HEK293 (cell line): ENCODE data around the gene PRAF2.

Experiments
- CTCF ChIA-PET: fragments of 350-600 bp; formaldehyde crosslinking; extraction: SDS; loops from one replicate; lab custom pipeline; 2021; ENCODE audit warnings: antibody characterized with exemption; lab: Yijun Ruan, JAX
- POLR2A ChIA-PET: fragments of 300-600 bp; formaldehyde crosslinking; extraction: SDS; loops from one replicate; lab custom pipeline; 2020; ENCODE audit warnings: antibody characterized with exemption, inconsistent platforms; lab: Yijun Ruan, JAX
- H3K27ac ChIP-seq: fragments of 200-500 bp; sonication (Bioruptor generic); 2 replicates; pipeline ENCODE4 v1.5.1; 2014; ENCODE audit warnings: low read depth, low read length, control low read depth, inconsistent platforms; ENCODE audit errors: extremely low read depth
- H3K36me3 ChIP-seq, 2 experiments: fragments of 200-500 bp in 1 of 2; sonication (Bioruptor generic) in 1 of 2; 1 replicate in 1 of 2; 2 replicates in 1 of 2; pipeline ENCODE4 v1.5.1; 2014 to 2017; ENCODE audit warnings: inconsistent platforms in 2 of 2, low read length in 2 of 2; ENCODE audit not compliant: control insufficient read depth in 2 of 2, insufficient read depth in 1 of 2
- H3K4me1 ChIP-seq: fragments of 200-500 bp; sonication (Bioruptor generic); 2 replicates; pipeline ENCODE4 v1.5.1; 2014; ENCODE audit warnings: mild to moderate bottlenecking, low read length, inconsistent platforms; ENCODE audit not compliant: control insufficient read depth, insufficient read depth
- H3K4me3 ChIP-seq: 2 replicates; pipeline ENCODE4 v1.5.1; 2011; ENCODE audit warnings: low read depth, mild to moderate bottlenecking, control low read depth, low read length, moderate library complexity
- H3K9me3 ChIP-seq: fragments of 200-500 bp; sonication (Bioruptor generic); 2 replicates; pipeline ENCODE4 v1.5.1; 2014; ENCODE audit warnings: low read depth, low read length, inconsistent platforms; ENCODE audit not compliant: control insufficient read depth, insufficient read depth
- HOXA7 ChIP-seq: sonication (generic); formaldehyde crosslinking; IDR thresholded peaks from 2 replicates; pipeline ENCODE4 v1.8.1; 2022; ENCODE audit warnings: missing genetic modification reagents, borderline replicate concordance
- KLF7 ChIP-seq: fragments of 450-650 bp; formaldehyde crosslinking; IDR thresholded peaks from 2 replicates; pipeline ENCODE4 v1.5.1; 2016; ENCODE audit warnings: missing biosample characterization, missing genetic modification characterization, borderline replicate concordance
- REPIN1 ChIP-seq: fragments of 450-650 bp; formaldehyde crosslinking; IDR thresholded peaks from 2 replicates; pipeline ENCODE4 v1.5.1; 2017; ENCODE audit warnings: missing biosample characterization, missing genetic modification characterization, low read depth
- SP7 ChIP-seq: fragments of 450-650 bp; formaldehyde crosslinking; IDR thresholded peaks from 2 replicates; pipeline ENCODE4 v1.5.1; 2016; ENCODE audit warnings: missing biosample characterization, missing genetic modification characterization
- WT1 ChIP-seq: fragments of 450-650 bp; formaldehyde crosslinking; IDR thresholded peaks from 2 replicates; pipeline ENCODE4 v1.5.1; 2016; ENCODE audit warnings: missing biosample characterization, missing genetic modification characterization
- ZBTB17 ChIP-seq: fragments of 450-650 bp; formaldehyde crosslinking; IDR thresholded peaks from 2 replicates; pipeline ENCODE4 v1.5.1; 2016; ENCODE audit warnings: missing biosample characterization, missing genetic modification characterization
- ZBTB20 ChIP-seq: fragments of 450-650 bp; formaldehyde crosslinking; IDR thresholded peaks from 2 replicates; pipeline ENCODE4 v1.5.1; 2016; ENCODE audit warnings: missing biosample characterization, missing genetic modification characterization
- ZBTB8A ChIP-seq: fragments of 450-650 bp; formaldehyde crosslinking; IDR thresholded peaks from 2 replicates; pipeline ENCODE4 v1.5.1; 2016; ENCODE audit warnings: missing biosample characterization, missing genetic modification characterization
- ZFP3 ChIP-seq: fragments of 450-650 bp; formaldehyde crosslinking; IDR thresholded peaks from 2 replicates; pipeline ENCODE4 v1.5.1; 2016; ENCODE audit warnings: low read depth, missing biosample characterization, missing genetic modification characterization
- ZFP41 ChIP-seq: fragments of 450-650 bp; formaldehyde crosslinking; IDR thresholded peaks from 2 replicates; pipeline ENCODE4 v1.5.1; 2016; ENCODE audit warnings: missing biosample characterization, missing genetic modification characterization, borderline replicate concordance
- ZNF416 ChIP-seq: fragments of 450-650 bp; formaldehyde crosslinking; IDR thresholded peaks from 2 replicates; pipeline ENCODE4 v1.5.1; 2016; ENCODE audit warnings: missing biosample characterization, missing genetic modification characterization
- ZNF426 ChIP-seq: fragments of 450-650 bp; formaldehyde crosslinking; IDR thresholded peaks from 2 replicates; pipeline ENCODE4 v1.5.1; 2017; ENCODE audit warnings: missing biosample characterization, missing genetic modification characterization, mild to moderate bottlenecking, inconsistent platforms, moderate library complexity
- ZNF530 ChIP-seq: fragments of 450-650 bp; formaldehyde crosslinking; IDR thresholded peaks from 2 replicates; pipeline ENCODE4 v1.5.1; 2016; ENCODE audit warnings: low read depth, missing biosample characterization, missing genetic modification characterization
- ZNF549 ChIP-seq: fragments of 450-650 bp; IDR thresholded peaks from 2 replicates; pipeline ENCODE4 v1.5.1; 2018; ENCODE audit warnings: missing biosample characterization, missing genetic modification characterization, mild to moderate bottlenecking, inconsistent platforms, moderate library complexity
- ZNF555 ChIP-seq: fragments of 450-650 bp; formaldehyde crosslinking; conservative IDR thresholded peaks from 2 replicates; pipeline ENCODE4 v1.5.1; 2017; ENCODE audit warnings: missing biosample characterization, mild to moderate bottlenecking, missing genetic modification characterization, inconsistent platforms
- ZNF629 ChIP-seq: fragments of 450-650 bp; formaldehyde crosslinking; IDR thresholded peaks from 2 replicates; pipeline ENCODE4 v1.5.1; 2017; ENCODE audit warnings: missing biosample characterization, missing genetic modification characterization
- ZNF654 ChIP-seq: fragments of 450-650 bp; formaldehyde crosslinking; IDR thresholded peaks from 2 replicates; pipeline ENCODE4 v1.5.1; 2016; ENCODE audit warnings: low read depth, missing biosample characterization, missing genetic modification characterization
- ZNF658 ChIP-seq: fragments of 450-650 bp; formaldehyde crosslinking; IDR thresholded peaks from 2 replicates; pipeline ENCODE4; 2016; ENCODE audit warnings: missing biosample characterization, missing genetic modification characterization
- ZNF701 ChIP-seq: fragments of 450-650 bp; formaldehyde crosslinking; IDR thresholded peaks from 2 replicates; pipeline ENCODE4 v1.5.1; 2016; ENCODE audit warnings: missing biosample characterization, missing genetic modification characterization
- ZNF768 ChIP-seq: fragments of 450-650 bp; formaldehyde crosslinking; IDR thresholded peaks from 2 replicates; pipeline ENCODE4 v1.5.1; 2018; ENCODE audit warnings: missing biosample characterization, mild to moderate bottlenecking, missing genetic modification characterization
- ZNF837 ChIP-seq: fragments of 450-650 bp; formaldehyde crosslinking; IDR thresholded peaks from 2 replicates; pipeline ENCODE4 v1.5.1; 2016; ENCODE audit warnings: missing biosample characterization, missing genetic modification characterization
- ZNF843 ChIP-seq: fragments of 450-650 bp; formaldehyde crosslinking; IDR thresholded peaks from 2 replicates; pipeline ENCODE4 v1.5.1; 2016; ENCODE audit warnings: missing biosample characterization, missing genetic modification characterization
- ZSCAN30 ChIP-seq: fragments of 450-650 bp; IDR thresholded peaks from 2 replicates; pipeline ENCODE4 v1.5.1; 2018; ENCODE audit warnings: missing biosample characterization, mild to moderate bottlenecking, missing genetic modification characterization, moderate library complexity
- TF ChIP-seq, protein P1 (sequence below): fragments of 450-650 bp; formaldehyde crosslinking; IDR thresholded peaks from 2 replicates; pipeline ENCODE4 v1.5.1; 2016; ENCODE audit warnings: missing biosample characterization, missing genetic modification characterization
- TF ChIP-seq, protein P2 (sequence below): fragments of 450-650 bp; formaldehyde crosslinking; conservative IDR thresholded peaks from 2 replicates; pipeline ENCODE4 v1.5.1; 2016; ENCODE audit warnings: low read depth, missing biosample characterization, missing genetic modification characterization
- TF ChIP-seq, protein P3 (sequence below): fragments of 450-650 bp; formaldehyde crosslinking; IDR thresholded peaks from 2 replicates; pipeline ENCODE4 v1.5.1; 2017; ENCODE audit warnings: missing biosample characterization, missing genetic modification characterization
- TF ChIP-seq, protein P4 (sequence below): fragments of 450-650 bp; formaldehyde crosslinking; IDR thresholded peaks from 2 replicates; pipeline ENCODE4 v1.5.1; 2016; ENCODE audit warnings: missing biosample characterization, missing genetic modification characterization

PRAF2 gene, protein sequence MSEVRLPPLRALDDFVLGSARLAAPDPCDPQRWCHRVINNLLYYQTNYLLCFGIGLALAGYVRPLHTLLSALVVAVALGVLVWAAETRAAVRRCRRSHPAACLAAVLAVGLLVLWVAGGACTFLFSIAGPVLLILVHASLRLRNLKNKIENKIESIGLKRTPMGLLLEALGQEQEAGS

DNA sequence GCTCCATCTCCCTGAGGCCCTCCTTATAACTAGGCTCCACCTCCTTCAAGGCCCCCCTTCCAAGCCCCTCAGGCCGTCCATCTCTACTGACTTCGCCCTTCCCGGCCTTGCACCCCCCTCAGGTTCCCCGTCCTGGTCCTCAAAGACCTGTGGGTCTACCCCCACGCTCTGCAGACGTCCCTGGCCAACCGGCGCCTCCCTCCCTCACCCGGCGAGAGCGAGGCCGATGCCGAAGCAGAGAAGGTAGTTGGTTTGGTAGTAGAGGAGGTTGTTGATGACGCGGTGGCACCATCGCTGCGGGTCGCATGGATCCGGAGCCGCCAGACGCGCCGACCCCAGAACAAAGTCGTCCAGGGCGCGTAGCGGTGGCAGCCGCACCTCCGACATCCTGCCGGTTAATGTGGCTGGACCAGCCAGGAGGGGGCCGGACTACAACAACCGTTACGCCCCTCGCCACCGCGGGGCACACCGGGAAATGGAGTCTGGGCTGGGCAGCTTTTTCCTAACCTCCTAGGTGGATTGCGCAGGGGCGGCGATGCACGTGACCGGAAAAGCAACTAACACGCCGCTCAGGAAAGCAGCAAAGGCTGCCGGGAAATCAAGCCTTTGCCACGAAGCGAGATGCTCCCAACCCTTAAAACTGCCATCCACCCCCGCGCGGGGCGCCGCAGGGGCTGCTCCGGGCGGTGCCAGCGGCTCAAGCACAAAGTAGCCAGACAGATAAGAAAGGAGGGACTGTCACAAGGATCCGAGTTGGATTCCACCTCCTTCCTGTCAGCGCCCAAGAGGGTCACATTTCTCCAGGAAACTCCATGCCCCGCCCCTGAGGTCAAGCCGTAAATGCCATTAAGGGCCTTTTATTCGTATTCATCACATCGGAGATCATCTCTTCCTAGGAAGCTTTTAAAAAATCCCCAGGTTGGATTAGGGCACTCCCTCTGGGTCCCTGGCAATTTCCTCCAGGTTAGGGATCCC lies at the start of gene PRAF2:
Gene PRAF2, minus strand, starts transcription at position 402 of the 975 bp plus-strand sequence. Its CDS starts 15 bp downstream, at position 387.
- peak within 1 kb of the TSS; percentile 54 for H3K27ac ChIP-seq
- peaks cover 0 to 50% of the 10 kb centered on the region in 2 experiments; a peak in 1 of 3 replicates for H3K36me3 ChIP-seq
- peak within 1 kb of the TSS; percentile 47 for H3K4me3 ChIP-seq
- peaks cover 4% of the 10 kb centered on the region; the same call in 1 of the 2 replicates for H3K4me1 ChIP-seq
- H3K9me3 ChIP-seq: no peaks in the 10 kb centered on the region
- ChIA-PET POLR2A (interaction anchor here (0.6 kb wide), 1 partner anchor 21 kb away, joined by 3 read pairs; no protein-coding TSS in a partner anchor), CTCF (interaction anchor here (0.7 kb wide), 1 partner anchor 493 kb away, joined by 5 read pairs; no protein-coding TSS in a partner anchor)
- TF ChIP-seq ZSCAN30: 0 out of 2 replicates have a peak, but pooled peaks have one; percentile 48
- no peak for TF ChIP-seq ZNF768 (tag by site-specific recombination)
- TF ChIP-seq, protein P1, sequence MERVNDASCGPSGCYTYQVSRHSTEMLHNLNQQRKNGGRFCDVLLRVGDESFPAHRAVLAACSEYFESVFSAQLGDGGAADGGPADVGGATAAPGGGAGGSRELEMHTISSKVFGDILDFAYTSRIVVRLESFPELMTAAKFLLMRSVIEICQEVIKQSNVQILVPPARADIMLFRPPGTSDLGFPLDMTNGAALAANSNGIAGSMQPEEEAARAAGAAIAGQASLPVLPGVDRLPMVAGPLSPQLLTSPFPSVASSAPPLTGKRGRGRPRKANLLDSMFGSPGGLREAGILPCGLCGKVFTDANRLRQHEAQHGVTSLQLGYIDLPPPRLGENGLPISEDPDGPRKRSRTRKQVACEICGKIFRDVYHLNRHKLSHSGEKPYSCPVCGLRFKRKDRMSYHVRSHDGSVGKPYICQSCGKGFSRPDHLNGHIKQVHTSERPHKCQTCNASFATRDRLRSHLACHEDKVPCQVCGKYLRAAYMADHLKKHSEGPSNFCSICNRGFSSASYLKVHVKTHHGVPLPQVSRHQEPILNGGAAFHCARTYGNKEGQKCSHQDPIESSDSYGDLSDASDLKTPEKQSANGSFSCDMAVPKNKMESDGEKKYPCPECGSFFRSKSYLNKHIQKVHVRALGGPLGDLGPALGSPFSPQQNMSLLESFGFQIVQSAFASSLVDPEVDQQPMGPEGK (tag by site-specific recombination): peak; percentile 31
- TF ChIP-seq WT1: 0 out of 2 replicates have a peak, but pooled peaks have one; percentile 40
- peak; percentile 4; the same call in 1 of the 2 replicates for TF ChIP-seq ZBTB8A
- 0 out of 2 replicates have a peak, but pooled peaks have one; percentile 38 for TF ChIP-seq KLF7 (tag by site-specific recombination)
- TF ChIP-seq HOXA7 (CRISPR knock-in tag): no peak
- peak; percentile 60 for TF ChIP-seq ZNF629 (tag by site-specific recombination)
- TF ChIP-seq ZNF654: no peak
- TF ChIP-seq ZFP41 (tag by site-specific recombination): no peak
- peak; percentile 78 for TF ChIP-seq ZBTB17 (tag by site-specific recombination)
- no peak for TF ChIP-seq ZNF701
- no peak for TF ChIP-seq ZNF549 (tag by site-specific recombination)
- TF ChIP-seq ZNF426 (tag by site-specific recombination): no peak
- no peak for TF ChIP-seq ZNF416 (tag by site-specific recombination)
- no peak for TF ChIP-seq ZNF658 (tag by site-specific recombination)
- no peak for TF ChIP-seq ZFP3 (tag by site-specific recombination)
- TF ChIP-seq ZNF843 (tag by site-specific recombination): 0 out of 2 replicates have a peak, but pooled peaks have one; percentile 13
- TF ChIP-seq ZNF837 (tag by site-specific recombination): peak; percentile 99
- peak; percentile 65 for TF ChIP-seq SP7
- no peak for TF ChIP-seq ZNF555 (tag by site-specific recombination)
- TF ChIP-seq, protein P2, sequence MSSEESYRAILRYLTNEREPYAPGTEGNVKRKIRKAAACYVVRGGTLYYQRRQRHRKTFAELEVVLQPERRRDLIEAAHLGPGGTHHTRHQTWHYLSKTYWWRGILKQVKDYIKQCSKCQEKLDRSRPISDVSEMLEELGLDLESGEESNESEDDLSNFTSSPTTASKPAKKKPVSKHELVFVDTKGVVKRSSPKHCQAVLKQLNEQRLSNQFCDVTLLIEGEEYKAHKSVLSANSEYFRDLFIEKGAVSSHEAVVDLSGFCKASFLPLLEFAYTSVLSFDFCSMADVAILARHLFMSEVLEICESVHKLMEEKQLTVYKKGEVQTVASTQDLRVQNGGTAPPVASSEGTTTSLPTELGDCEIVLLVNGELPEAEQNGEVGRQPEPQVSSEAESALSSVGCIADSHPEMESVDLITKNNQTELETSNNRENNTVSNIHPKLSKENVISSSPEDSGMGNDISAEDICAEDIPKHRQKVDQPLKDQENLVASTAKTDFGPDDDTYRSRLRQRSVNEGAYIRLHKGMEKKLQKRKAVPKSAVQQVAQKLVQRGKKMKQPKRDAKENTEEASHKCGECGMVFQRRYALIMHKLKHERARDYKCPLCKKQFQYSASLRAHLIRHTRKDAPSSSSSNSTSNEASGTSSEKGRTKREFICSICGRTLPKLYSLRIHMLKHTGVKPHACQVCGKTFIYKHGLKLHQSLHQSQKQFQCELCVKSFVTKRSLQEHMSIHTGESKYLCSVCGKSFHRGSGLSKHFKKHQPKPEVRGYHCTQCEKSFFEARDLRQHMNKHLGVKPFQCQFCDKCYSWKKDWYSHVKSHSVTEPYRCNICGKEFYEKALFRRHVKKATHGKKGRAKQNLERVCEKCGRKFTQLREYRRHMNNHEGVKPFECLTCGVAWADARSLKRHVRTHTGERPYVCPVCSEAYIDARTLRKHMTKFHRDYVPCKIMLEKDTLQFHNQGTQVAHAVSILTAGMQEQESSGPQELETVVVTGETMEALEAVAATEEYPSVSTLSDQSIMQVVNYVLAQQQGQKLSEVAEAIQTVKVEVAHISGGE (tag by site-specific recombination): peak; percentile 89
- no peak for TF ChIP-seq REPIN1 (tag by site-specific recombination)
- TF ChIP-seq ZNF530 (tag by site-specific recombination): no peak
- TF ChIP-seq, protein P3, sequence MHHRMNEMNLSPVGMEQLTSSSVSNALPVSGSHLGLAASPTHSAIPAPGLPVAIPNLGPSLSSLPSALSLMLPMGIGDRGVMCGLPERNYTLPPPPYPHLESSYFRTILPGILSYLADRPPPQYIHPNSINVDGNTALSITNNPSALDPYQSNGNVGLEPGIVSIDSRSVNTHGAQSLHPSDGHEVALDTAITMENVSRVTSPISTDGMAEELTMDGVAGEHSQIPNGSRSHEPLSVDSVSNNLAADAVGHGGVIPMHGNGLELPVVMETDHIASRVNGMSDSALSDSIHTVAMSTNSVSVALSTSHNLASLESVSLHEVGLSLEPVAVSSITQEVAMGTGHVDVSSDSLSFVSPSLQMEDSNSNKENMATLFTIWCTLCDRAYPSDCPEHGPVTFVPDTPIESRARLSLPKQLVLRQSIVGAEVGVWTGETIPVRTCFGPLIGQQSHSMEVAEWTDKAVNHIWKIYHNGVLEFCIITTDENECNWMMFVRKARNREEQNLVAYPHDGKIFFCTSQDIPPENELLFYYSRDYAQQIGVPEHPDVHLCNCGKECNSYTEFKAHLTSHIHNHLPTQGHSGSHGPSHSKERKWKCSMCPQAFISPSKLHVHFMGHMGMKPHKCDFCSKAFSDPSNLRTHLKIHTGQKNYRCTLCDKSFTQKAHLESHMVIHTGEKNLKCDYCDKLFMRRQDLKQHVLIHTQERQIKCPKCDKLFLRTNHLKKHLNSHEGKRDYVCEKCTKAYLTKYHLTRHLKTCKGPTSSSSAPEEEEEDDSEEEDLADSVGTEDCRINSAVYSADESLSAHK (tag by site-specific recombination): peak; percentile 98
- TF ChIP-seq, protein P4, sequence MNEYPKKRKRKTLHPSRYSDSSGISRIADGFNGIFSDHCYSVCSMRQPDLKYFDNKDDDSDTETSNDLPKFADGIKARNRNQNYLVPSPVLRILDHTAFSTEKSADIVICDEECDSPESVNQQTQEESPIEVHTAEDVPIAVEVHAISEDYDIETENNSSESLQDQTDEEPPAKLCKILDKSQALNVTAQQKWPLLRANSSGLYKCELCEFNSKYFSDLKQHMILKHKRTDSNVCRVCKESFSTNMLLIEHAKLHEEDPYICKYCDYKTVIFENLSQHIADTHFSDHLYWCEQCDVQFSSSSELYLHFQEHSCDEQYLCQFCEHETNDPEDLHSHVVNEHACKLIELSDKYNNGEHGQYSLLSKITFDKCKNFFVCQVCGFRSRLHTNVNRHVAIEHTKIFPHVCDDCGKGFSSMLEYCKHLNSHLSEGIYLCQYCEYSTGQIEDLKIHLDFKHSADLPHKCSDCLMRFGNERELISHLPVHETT (tag by site-specific recombination): 0 out of 2 replicates have a peak, but pooled peaks have one; percentile 15
- TF ChIP-seq ZBTB20 (tag by site-specific recombination): peak; percentile 58; the same call in 1 of the 2 replicates
